GM12892 (cell line): ENCODE data around the gene RNF43.

Experiments
- POLR2A ChIP-seq: IDR thresholded peaks from 2 replicates; pipeline ENCODE4 v1.6.1; 2011; ENCODE audit warnings: low read depth, low read length, control low read depth
- POLR2AphosphoS5 ChIP-seq: IDR thresholded peaks from 2 replicates; pipeline ENCODE4 v1.6.1; 2011; ENCODE audit warnings: low read depth, low read length, control low read depth
- TAF1 ChIP-seq: IDR thresholded peaks from 2 replicates; pipeline ENCODE4 v1.6.1; 2011; ENCODE audit warnings: low read depth, mild to moderate bottlenecking, control low read depth, low read length, borderline replicate concordance

GRCh38 chr17:58398574-58399266 lies 18.6 kb downstream of the RNF43 start:
- TF ChIP-seq POLR2A (no peak), TAF1 (no peak), POLR2AphosphoS5 (no peak)
